Dedifferentiated amniotic fluid mesenchymal stem cell (primary cell): ENCODE results near the gene RASGEF1C.
A peak's percentile ranks its signal among the peaks of the same experiment; 100 is the strongest.
"Not testable (repeated sequence)": the region's sequence is repeated elsewhere in the genome, so short reads cannot be mapped to it uniquely, and the experiment has no call there.

ENCODE experiments used
- DNase-seq: peaks from one replicate; pipeline ENCODE4 v3.0.0-alpha.2; 2016; ENCODE audit errors: extremely low spot score

RASGEF1C gene

GRCh38 chr5:180099733-180100611 lies 109.0 kb downstream of the RASGEF1C start:
- DNase-seq = no peak

- DNase-seq = no peak
Measured at GRCh38 chr5:180098991-180099732, 109.8 kb downstream of the RASGEF1C start.

GRCh38 chr5:180098526-180098925 lies 110.5 kb downstream of the RASGEF1C start:
- DNase-seq = no peak

GRCh38 chr5:180097926-180098325 lies 111.1 kb downstream of the RASGEF1C start:
- no peak for DNase-seq

- DNase-seq = no peak
Measured at GRCh38 chr5:180097163-180097894, 111.7 kb downstream of the RASGEF1C start.

GRCh38 chr5:180096616-180097015 lies 112.4 kb downstream of the RASGEF1C start:
- DNase-seq = no peak

- no peak for DNase-seq
Measured at GRCh38 chr5:180095545-180095944, 113.5 kb downstream of the RASGEF1C start.

GRCh38 chr5:180093651-180094382 lies 115.2 kb downstream of the RASGEF1C start:
- DNase-seq = no peak

GRCh38 chr5:180093241-180093640 lies 115.8 kb downstream of the RASGEF1C start:
- no peak for DNase-seq

- DNase-seq = no peak
Measured at GRCh38 chr5:180090769-180091546, 118.1 kb downstream of the RASGEF1C start.

- peak; percentile 44 for DNase-seq
Measured at GRCh38 chr5:180090098-180090768, 118.8 kb downstream of the RASGEF1C start.

- not testable (repeated sequence) for DNase-seq
Measured at GRCh38 chr5:180089628-180090027, 119.4 kb downstream of the RASGEF1C start.

GRCh38 chr5:180088561-180088960 lies 120.5 kb downstream of the RASGEF1C start:
- DNase-seq = no peak

GRCh38 chr5:180086816-180087399 lies 122.1 kb downstream of the RASGEF1C start:
- no peak for DNase-seq

GRCh38 chr5:180085837-180086236 lies 123.2 kb downstream of the RASGEF1C start:
- no peak for DNase-seq

- no peak for DNase-seq
Measured at GRCh38 chr5:180084638-180085561, 124.1 kb downstream of the RASGEF1C start.

- DNase-seq = no peak
Measured at GRCh38 chr5:180083529-180084060, 125.4 kb downstream of the RASGEF1C start.

GRCh38 chr5:180082633-180083420 lies 126.2 kb downstream of the RASGEF1C start:
- DNase-seq = no peak
